GM19395 (cell line): ENCODE results near the gene TWNK.
"Not testable (repeated sequence)": the region's sequence is repeated elsewhere in the genome, so short reads cannot be mapped to it uniquely, and the experiment has no call there.

Source experiments
- ATAC-seq: cut with Tn5 transposase; IDR thresholded peaks from one replicate; pipeline ENCODE4 v1.9.1; 2021; ENCODE audit warnings: mild to moderate bottlenecking, moderate library complexity; ENCODE audit not compliant: unreplicated experiment

TWNK gene

DNA sequence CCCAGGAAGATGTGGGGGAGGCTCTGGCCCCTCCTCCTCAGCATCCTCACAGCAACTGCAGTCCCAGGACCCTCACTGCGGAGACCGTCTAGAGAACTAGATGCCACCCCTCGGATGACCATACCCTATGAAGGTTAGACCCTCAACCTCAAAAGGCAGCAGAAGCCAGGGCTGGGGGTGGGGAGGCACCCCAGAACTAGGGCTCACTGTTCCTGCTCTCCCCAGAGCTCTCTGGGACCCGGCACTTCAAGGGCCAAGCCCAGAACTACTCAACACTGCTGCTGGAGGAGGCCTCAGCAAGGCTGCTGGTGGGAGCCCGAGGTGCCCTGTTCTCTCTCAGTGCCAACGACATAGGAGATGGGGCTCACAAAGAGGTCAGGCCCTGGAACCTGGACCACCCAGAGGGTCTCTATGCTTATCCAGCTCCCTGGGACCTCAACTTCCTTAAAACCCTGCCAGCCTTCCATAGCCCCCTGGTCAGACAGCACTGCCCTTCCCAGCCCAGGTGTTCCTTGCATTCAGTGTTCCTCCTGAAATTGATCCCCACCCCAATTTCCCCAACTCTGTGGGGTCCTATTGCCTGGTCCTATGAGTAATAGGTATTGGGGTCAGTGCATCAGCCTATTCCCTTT lies 14.3 kb upstream of the TWNK start:
- ATAC-seq = no peak

DNA sequence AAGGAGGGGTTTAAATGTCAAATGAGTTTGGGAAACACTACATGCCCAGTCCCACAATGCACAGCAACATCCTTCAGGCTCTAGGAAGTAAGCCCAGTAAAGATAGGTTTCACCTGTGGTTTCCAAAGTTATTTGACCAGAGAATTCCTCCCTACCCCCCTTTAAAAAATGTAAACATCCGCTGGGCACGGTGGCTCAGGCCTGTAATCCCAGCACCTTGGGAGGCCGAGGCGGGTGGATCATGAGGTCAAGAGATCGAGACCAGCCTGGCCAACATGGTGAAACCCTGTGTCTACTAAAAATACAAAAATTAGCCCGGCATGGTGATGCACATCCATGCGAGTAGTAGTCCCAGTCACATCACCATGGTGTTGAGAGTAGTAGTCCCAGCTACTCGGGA lies 11.9 kb upstream of the TWNK start:
- ATAC-seq = not testable (repeated sequence)

DNA sequence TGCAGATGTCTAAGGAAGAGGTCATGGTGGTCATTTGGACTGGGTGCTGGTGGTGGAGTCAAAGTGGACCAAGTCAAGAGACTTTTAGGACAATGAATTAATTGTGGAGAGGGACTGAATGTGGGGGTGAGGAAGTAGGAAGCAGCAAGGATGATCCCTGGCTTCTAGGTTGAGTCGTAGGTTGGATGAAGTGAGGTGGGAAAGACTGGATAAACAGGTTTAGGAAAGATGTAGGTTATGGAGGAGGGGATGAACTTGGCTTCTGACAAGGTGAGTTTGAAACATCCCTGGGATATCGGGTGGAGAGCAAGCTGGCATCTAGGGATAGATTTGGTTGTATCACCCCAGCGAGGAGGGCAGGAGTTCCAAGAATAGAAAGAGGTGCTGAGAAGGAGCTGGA lies 10.4 kb upstream of the TWNK start:
- ATAC-seq = no peak

DNA sequence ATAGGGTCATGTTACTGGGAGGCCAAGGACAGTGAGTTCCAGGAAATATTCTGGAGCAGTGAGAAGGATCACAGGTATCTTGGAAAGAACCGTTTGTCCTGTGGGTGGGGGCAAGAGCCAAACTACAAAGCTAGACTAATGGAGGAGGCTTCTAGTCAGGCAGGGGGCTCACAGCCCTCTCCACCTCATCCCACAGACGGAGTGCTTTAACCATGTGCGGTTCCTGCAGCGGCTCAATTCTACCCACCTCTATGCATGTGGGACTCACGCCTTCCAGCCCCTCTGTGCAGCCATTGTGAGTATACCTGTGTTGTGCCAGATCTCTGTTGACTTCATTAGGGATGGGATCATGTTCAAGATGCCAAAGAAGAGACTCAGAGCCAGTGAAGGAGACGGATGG lies 9.9 kb upstream of the TWNK start:
- no peak for ATAC-seq

DNA sequence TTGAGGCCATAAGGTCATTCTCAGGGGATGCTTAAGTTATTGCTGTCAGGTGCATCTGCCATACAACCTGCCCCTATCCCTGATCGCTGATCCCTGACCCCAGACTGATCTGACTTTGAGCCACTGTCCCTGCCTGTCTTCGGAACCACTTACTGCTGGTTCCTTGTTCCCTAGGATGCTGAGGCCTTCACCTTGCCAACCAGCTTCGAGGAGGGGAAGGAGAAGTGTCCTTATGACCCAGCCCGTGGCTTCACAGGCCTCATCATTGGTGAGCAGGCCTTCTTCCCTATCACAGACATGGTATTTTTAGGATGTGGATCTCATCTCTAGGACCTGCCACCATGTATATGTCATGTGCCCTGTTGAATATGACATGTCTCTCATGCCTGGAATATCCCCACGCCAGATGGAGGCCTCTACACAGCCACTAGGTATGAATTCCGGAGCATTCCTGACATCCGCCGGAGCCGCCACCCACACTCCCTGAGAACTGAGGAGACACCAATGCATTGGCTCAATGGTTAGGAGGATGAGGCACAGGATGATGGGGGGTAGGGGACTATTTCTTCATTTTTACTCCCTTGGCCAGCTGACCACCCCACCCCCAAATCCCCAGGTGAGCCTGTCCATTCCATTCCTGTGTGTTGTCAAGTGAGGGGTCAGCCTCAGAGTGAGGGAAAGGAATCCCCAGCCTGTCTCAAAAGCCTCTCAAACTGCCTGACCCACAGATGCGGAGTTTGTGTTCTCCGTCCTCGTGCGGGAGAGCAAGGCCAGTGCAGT lies 9.0 kb upstream of the TWNK start:
- ATAC-seq = no peak

DNA sequence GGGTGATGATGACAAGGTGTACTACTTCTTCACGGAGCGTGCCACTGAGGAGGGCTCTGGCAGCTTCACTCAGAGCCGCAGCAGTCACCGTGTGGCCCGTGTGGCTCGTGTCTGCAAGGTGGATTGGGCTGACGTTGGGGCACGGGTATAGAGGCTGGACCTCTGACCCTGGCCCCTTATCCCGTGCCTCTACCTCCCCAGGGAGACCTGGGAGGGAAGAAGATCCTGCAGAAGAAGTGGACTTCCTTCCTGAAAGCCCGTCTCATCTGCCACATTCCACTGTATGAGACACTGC lies 8.5 kb upstream of the TWNK start:
- no peak for ATAC-seq

DNA sequence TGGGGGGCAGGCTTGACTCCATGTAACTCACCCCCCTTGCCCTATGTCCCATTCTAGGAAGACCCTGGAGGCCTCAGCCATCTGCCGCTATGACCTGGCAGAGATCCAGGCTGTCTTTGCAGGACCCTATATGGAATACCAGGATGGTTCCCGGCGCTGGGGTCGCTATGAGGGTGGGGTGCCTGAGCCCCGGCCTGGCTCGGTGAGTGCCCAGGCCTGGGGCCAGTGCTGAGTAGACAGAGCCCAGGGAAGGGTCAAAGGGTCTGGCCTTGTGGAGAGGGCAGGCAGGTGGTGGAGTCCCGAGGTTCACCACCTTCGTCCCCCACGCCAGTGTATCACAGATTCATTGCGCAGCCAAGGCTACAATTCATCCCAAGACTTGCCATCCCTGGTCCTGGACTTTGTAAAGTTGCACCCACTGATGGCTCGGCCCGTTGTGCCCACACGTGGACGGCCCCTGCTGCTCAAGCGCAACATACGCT lies 7.5 kb upstream of the TWNK start:
- no peak for ATAC-seq

DNA sequence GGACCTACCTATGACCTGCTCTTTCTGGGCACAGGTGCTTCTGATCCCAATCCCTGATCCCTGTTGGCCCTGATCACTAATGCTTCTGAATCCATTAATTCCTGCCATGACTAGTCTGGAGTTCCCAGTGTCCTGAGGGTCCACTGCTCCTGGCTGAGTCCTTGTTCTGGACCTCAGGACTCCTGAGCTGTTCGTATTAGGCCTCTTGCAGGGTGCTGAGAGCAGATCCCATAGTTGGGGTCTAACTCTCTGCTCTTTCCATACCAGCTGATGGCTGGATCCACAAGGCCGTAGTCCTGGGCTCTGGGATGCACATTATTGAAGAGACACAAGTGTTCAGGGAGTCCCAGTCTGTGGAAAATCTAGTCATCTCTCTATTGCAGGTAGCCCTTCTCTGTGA lies 7.0 kb upstream of the TWNK start:
- ATAC-seq = no peak

DNA sequence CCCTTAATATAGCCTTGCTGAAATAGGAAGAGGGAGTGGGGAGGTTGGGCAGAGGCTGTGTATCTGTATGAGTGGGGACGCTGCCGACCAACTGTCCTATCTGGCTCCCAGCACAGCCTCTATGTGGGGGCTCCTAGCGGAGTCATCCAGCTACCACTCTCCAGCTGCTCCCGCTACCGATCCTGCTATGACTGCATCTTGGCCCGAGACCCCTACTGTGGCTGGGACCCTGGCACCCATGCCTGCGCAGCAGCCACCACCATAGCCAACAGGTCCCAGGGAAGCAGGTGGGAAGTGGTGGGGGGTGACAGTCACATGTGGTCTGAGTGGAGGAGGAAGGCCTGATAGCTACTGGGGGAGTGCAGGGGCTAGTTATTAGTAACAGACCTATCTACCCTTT lies 6.6 kb upstream of the TWNK start:
- no peak for ATAC-seq

DNA sequence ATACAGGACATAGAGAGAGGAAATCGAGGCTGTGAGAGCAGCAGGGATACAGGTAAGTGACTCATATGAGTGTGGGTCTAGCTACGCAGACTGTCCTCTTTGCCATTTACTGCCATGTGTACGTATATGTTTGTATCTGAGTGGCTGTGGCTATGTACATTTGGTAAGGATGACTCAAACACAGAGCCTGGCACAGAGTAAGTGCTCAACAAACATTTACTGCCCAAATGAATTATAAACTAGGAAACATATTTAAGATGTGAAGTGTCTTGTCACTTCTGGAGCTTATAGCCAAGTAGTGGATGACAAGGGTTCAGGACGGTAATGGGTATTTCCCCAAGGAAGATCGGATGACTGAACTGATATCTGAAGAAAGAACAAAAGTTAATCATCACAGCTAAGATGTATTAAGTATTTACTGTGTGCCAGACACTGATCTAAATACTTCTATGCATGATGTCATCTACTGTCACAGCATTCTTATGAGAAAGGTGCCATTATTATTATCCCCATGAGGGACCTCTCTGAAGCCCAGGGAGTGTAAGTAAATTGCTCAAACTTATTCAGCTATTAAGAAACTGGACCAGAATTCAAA lies 6.1 kb upstream of the TWNK start:
- no peak for ATAC-seq

DNA sequence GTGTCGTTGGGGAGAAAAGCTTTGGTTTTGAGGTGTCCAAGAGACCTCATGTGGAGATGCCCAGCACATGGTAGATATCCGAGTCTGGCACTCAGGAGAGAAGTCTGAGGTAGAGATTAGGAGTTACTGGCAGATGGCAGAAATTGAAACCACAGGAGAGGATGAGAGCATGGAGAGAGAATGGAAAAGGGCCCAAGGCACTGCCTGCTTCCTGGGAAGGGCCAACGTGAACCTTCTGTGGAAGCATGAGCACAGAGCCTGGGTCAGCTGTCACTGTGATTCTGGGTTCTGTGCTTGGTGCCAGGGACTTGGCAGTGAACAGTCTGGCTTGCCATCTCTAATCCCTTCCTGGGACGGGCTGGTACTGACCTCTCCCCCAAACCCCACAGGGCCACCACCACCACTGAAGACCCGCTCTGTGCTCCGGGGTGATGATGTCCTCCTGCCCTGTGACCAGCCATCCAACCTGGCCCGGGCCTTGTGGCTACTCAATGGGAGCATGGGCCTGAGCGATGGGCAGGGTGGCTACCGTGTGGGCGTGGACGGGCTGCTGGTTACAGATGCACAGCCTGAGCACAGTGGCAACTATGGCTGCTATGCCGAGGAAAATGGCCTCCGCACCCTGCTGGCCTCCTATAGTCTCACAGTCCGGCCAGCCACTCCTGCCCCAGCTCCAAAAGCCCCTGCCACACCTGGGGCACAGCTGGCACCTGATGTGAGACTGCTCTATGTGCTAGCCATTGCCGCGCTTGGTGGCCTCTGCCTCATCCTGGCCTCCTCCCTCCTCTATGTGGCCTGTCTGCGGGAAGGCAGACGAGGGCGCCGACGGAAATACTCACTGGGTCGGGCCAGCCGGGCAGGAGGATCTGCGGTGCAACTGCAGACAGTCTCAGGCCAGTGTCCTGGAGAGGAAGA lies 4.2 kb upstream of the TWNK start:
- ATAC-seq = no peak

DNA sequence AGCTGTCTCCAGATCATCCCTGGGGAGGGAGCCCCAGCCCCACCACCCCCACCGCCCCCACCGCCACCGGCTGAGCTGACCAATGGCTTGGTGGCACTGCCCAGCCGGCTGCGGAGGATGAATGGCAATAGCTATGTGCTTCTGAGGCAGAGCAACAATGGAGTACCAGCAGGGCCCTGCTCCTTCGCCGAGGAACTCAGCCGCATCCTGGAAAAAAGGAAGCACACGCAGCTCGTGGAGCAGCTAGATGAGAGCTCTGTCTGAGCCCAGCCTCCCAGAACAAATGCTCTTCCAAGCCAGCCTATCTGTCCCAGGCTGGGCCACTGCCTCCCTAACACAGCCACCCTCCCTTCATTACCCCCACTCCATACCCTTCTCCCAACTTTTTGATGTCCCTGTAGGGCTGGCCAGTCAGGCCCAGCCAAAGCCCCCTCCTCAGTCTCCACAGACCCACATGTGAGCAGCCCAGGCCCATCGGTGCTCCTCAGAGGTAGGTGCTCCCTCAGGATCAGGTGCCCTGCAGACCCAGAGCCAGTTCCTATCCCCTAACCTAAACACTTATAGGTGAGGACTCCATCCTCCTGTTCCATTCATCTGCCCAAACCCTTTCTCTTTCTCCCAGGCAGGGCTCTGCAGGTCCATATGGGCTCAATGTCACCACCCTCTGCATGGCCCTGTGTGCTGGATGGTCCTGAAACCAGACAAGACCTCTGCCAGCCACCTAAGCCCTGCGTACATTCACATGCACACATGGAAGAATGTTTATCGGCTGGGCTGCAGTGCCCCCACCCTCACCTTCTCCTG lies 3.3 kb upstream of the TWNK start:
- ATAC-seq = no peak

DNA sequence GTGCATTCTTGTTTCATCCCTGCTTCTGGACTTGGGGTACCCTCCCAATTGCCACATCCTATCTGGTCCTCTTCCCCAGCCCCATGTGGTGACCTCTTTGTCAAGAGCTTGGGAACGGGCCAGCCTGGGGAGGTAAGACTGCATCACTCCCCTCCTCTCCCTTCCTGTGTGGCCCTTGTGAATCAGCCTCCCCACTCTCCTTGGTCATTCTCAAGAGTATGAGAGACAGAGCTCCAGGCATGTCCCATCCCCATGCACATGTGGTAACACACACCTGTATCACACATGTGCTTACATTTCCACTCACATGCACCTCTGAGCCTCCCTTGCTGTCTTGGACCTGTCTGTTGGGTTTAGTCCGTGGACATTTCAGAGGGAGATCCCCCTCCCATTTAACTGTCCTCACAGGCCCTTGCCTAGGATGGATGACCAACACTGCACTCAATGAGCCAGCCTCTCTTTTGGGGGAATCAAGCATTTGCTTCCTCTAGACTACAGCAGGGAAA lies 2.6 kb upstream of the TWNK start:
- no peak for ATAC-seq

DNA sequence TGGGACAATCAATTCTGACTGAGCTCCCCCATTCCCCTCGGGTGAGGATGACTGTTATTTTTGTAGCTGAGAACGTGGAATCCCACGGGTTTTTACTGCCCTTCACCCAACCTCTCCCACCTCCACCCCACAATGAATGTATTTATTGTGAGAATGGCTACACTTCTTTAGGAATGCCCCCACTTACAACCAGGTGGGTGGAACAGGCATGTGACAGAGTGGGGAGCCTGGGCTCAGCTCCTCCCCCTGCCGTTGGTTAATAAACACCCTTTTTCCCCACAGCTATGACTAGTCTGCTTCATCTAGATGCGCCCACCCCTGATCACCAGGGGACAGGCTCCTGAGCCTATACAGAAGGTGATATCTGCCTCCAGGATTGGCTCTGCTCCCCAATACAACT lies 2.0 kb upstream of the TWNK start:
- ATAC-seq = no peak

DNA sequence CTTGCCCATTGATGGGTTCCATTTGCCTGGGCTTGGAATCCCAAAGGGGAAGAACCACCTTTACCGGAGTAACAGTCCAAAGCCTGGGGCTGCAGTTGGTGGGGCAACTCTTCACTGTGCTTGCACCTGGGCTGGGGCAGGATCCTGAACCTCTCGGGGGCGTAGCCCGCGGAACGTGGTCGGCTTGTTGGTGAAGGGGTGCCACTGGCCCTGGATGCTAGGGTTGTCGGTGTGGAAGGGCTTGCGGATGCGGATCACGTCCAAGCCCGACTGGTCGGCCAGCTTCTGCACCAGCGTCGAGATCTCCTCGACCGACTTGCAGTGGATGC lies 756 bp upstream of the TWNK start:
- ATAC-seq = no peak

DNA sequence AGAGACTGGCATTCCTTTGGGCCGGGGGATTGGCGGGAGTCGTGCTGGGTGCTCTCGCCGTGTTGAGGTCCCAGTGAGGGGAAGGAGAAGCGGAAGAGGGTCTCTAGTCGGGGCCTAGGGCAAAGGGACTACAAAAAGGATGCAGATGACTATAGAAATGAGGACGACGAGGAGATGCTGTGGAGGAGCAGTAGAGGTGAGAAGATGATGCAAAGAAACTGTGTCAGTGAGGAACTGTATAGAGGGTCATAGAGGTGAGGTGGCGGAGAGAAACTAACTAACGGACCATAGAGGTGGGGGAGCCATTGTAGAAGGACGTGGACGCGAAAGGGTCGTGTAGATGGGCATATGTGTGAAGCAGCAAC lies 324 bp downstream of the TWNK start:
- ATAC-seq = peak; percentile 13

DNA sequence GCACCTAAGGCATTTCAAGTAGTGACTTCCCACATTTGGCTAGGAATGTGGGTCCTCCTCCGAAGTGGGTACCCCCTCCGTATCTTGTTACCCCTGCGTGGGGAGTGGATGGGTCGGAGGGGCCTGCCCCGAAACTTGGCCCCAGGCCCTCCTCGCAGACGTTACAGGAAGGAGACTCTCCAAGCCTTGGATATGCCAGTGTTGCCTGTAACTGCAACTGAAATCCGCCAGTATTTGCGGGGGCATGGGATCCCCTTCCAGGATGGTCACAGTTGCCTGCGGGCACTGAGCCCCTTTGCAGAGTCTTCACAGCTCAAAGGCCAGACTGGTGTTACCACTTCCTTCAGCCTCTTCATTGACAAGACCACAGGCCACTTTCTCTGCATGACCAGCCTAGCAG lies 823 bp downstream of the TWNK start:
- no peak for ATAC-seq

DNA sequence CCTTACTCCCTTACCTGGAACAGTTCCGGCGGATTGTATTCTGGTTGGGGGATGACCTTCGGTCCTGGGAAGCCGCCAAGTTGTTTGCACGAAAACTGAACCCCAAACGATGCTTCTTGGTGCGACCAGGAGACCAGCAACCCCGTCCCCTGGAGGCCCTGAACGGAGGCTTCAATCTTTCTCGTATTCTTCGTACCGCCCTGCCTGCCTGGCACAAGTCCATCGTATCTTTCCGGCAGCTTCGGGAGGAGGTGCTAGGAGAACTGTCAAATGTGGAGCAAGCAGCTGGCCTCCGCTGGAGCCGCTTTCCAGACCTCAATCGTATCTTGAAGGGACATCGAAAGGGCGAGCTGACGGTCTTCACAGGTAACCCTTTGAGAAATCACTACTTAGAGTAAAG lies 1.7 kb downstream of the TWNK start:
- ATAC-seq = no peak

DNA sequence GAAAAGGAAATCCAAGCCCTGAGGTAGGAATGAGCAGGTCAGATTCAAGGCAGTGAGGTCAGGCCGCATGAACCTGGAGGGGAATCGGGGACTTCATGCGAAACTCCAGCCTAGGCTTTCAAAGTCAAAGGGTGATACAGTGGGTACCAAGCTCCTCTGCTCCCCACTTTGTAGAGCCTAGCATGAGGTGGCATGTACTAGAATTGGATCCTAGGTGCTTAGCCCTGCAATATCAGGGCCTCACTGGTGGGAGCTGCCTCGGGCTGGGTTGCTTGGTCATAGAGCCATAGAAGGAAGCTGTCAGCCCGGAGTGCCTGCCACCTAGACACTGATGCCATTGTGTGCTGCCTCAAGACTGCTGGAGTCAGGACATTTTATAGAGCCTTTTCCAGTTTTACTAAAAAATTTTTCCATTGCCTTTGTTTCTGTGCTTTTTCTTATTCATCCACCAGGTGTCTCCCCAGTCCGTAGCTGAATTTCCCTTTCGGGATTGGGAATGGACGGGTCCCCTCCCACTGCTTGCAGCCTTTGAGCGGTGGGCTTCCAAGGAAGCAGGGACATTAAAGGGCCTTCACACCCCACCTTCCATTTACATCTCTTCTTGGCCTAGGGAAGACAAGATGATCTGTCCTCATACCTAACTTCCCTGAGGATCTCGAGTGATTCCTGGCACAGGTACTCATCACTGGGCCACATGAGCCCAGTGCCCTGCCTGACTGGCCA lies 6.8 kb downstream of the TWNK start:
- no peak for ATAC-seq

DNA sequence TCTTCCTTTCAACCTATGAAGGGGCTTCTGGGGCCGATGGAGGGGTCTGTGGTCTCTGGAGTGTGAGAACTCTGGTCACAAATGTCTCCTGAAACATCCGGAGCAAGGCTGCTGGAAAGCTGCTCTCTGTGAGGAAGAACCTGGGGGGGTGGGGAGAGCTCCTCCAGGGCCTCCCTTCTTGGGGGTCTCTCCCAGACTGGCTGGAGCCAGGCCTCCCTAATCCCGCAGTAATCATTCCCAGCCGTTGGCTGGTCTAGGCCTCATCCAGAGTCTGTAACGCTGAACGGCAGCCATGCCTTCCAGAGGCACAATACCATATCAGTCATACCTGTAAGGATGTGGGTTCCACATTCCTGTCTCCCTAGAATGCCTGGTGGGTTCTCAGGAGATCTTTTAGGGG lies 7.8 kb downstream of the TWNK start:
- no peak for ATAC-seq
